Astrocyte (in vitro differentiated cells and primary cell): ENCODE measurements around the gene RHBDL1. TPM values are rescaled to one million over a fixed set of nuclear protein-coding genes. Genes with fewer than 3 reads are reported as not detected.

ENCODE experiments used
- DNase-seq: peaks from one replicate; pipeline ENCODE4 v3.0.0-alpha.2; 2010; ENCODE audit warnings: low read depth
- FAIRE-seq: peaks from 2 replicates; lab custom pipeline; 2011; peaks lifted over from hg19 to GRCh38; lab: Jason Lieb, UNC
- H2AFZ ChIP-seq: 2 replicates; pipeline ENCODE4 v1.6.0; 2012; ENCODE audit warnings: low read depth, low read length, inconsistent platforms
- H3K27ac ChIP-seq: 2 replicates; pipeline ENCODE4 v1.5.1; 2011; ENCODE audit warnings: low read depth, low read length, inconsistent platforms
- H3K27me3 ChIP-seq: 2 replicates; pipeline ENCODE4 v1.6.0; 2011; ENCODE audit warnings: low read length, inconsistent platforms; ENCODE audit not compliant: insufficient read depth
- H3K36me3 ChIP-seq: 2 replicates; pipeline ENCODE4 v1.5.1; 2011; ENCODE audit warnings: low read length, inconsistent platforms; ENCODE audit not compliant: insufficient read depth
- H3K4me1 ChIP-seq: 2 replicates; pipeline ENCODE4 v1.5.1; 2011; ENCODE audit warnings: low read length, inconsistent platforms; ENCODE audit not compliant: insufficient read depth
- H3K4me2 ChIP-seq: 2 replicates; pipeline ENCODE4 v1.6.0; 2012; ENCODE audit warnings: low read length, inconsistent platforms
- H3K4me3 ChIP-seq: 2 replicates; pipeline ENCODE4 v1.5.1; 2011; ENCODE audit warnings: low read depth, mild to moderate bottlenecking, low read length, inconsistent platforms; ENCODE audit not compliant: insufficient read depth
- H3K79me2 ChIP-seq: 2 replicates; pipeline ENCODE4 v1.6.0; 2012; ENCODE audit warnings: mild to moderate bottlenecking, low read length, inconsistent platforms; ENCODE audit not compliant: insufficient read depth
- H3K9ac ChIP-seq: 2 replicates; pipeline ENCODE4 v1.6.0; 2012; ENCODE audit warnings: mild to moderate bottlenecking, low read length, inconsistent platforms
- H3K9me3 ChIP-seq: 2 replicates; pipeline ENCODE4 v1.5.1; 2012; ENCODE audit warnings: low read depth, mild to moderate bottlenecking, low read length, inconsistent platforms; ENCODE audit not compliant: insufficient read depth
- H4K20me1 ChIP-seq: 2 replicates; pipeline ENCODE4 v1.6.0; 2012; ENCODE audit warnings: low read length, inconsistent platforms; ENCODE audit not compliant: insufficient read depth
- H3K27ac Mint-ChIP-seq: one replicate; pipeline ENCODE4 v1.8.0; 2021; ENCODE audit warnings: mild to moderate bottlenecking, mixed read lengths; ENCODE audit not compliant: unreplicated experiment
- H3K27me3 Mint-ChIP-seq: one replicate; pipeline ENCODE4 v1.8.0; 2021; ENCODE audit warnings: low read depth, mixed read lengths; ENCODE audit not compliant: unreplicated experiment
- H3K36me3 Mint-ChIP-seq: one replicate; pipeline ENCODE4 v1.8.0; 2021; ENCODE audit warnings: low read depth, mixed read lengths; ENCODE audit not compliant: unreplicated experiment
- H3K4me1 Mint-ChIP-seq: one replicate; pipeline ENCODE4 v1.8.0; 2021; ENCODE audit warnings: low read depth, mixed read lengths; ENCODE audit not compliant: unreplicated experiment
- H3K4me3 Mint-ChIP-seq: one replicate; pipeline ENCODE4 v1.8.0; 2021; ENCODE audit warnings: mild to moderate bottlenecking, moderate library complexity, mixed read lengths; ENCODE audit not compliant: unreplicated experiment
- H3K9me3 Mint-ChIP-seq: one replicate; pipeline ENCODE4 v1.8.0; 2021; ENCODE audit warnings: mild to moderate bottlenecking, mixed read lengths; ENCODE audit not compliant: unreplicated experiment
- EZH2 ChIP-seq: IDR thresholded peaks from 2 replicates; pipeline ENCODE4 v1.6.1; 2012; ENCODE audit warnings: mild to moderate bottlenecking, low read length, inconsistent platforms; ENCODE audit not compliant: insufficient read depth
- total RNA-seq: library from RNA; stranded (reverse); gene quantifications from 2 replicates; pipeline ENCODE4 v1.2.1, GENCODE V29; 2021
- TF ChIP-seq, protein P1 (sequence below): IDR thresholded peaks from 2 replicates; pipeline ENCODE4 v1.5.1; 2011; ENCODE audit warnings: low read depth, mild to moderate bottlenecking, inconsistent platforms, low read length, moderate library complexity; ENCODE audit not compliant: insufficient read depth

Gene RHBDL1
- total RNA-seq, 1 donor from 2014 or later: 4.9 TPM

DNA sequence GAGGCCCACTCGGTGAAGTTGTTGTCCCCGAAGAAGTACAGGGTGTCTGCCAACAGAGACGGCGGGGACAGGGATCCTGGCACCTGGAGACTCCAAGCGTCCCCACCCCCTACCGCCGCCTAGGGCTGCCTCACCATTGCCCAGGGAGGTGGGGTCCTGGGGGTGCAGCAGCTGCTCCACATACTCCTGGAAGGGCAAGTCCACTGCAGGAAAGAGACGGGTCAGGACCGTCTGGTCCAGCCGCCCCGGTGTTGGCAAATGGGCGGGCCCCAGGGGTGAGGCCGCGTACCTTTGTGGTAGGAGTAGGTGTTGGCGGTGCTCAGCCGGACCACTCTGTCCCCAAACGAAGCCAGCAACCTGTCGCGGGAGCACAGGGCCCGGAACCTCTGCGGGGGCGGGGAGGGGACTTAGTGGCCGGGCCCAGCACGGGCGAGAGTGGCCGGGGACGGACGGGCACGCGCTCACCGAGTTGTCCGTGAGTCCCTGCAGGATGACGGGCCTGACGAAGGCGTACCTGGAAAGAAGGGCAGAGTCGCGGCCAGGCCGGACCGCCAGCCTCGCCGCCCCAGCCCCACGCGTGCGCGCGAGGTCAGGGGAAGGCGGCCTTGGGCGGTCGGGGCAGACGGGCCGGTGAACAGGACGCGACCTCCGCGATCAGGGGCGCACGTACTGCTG lies 8.1 kb downstream of the RHBDL1 start:
- H3K79me2 ChIP-seq: peaks cover 64% of the 10 kb centered on the region
- FAIRE-seq (no peak), DNase-seq (no peak)
- H3K4me2 ChIP-seq: peak overlapping the region; percentile 88
- Mint-ChIP-seq H3K27me3 (no peaks in the 10 kb centered on the region), H3K4me1 (peaks cover 13% of the 10 kb centered on the region), H3K4me3 (peak overlapping the region; percentile 78), H3K27ac (peak overlapping the region; percentile 47), H3K36me3 (peaks cover 10% of the 10 kb centered on the region), H3K9me3 (no peaks in the 10 kb centered on the region)
- H3K36me3 ChIP-seq: peaks cover 3% of the 10 kb centered on the region
- no peak overlapping the region for H2AFZ ChIP-seq
- peaks cover 31% of the 10 kb centered on the region for H4K20me1 ChIP-seq
- H3K4me3 ChIP-seq: peak overlapping the region; percentile 57
- no peaks in the 10 kb centered on the region for H3K27me3 ChIP-seq
- H3K9ac ChIP-seq: peak overlapping the region; percentile 65
- no peak for TF ChIP-seq EZH2
- TF ChIP-seq, protein P1, sequence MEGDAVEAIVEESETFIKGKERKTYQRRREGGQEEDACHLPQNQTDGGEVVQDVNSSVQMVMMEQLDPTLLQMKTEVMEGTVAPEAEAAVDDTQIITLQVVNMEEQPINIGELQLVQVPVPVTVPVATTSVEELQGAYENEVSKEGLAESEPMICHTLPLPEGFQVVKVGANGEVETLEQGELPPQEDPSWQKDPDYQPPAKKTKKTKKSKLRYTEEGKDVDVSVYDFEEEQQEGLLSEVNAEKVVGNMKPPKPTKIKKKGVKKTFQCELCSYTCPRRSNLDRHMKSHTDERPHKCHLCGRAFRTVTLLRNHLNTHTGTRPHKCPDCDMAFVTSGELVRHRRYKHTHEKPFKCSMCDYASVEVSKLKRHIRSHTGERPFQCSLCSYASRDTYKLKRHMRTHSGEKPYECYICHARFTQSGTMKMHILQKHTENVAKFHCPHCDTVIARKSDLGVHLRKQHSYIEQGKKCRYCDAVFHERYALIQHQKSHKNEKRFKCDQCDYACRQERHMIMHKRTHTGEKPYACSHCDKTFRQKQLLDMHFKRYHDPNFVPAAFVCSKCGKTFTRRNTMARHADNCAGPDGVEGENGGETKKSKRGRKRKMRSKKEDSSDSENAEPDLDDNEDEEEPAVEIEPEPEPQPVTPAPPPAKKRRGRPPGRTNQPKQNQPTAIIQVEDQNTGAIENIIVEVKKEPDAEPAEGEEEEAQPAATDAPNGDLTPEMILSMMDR: no peak
- no peaks in the 10 kb centered on the region for H3K9me3 ChIP-seq
- H3K4me1 ChIP-seq: peaks cover 32% of the 10 kb centered on the region
- H3K27ac ChIP-seq: peak overlapping the region; percentile 50

DNA sequence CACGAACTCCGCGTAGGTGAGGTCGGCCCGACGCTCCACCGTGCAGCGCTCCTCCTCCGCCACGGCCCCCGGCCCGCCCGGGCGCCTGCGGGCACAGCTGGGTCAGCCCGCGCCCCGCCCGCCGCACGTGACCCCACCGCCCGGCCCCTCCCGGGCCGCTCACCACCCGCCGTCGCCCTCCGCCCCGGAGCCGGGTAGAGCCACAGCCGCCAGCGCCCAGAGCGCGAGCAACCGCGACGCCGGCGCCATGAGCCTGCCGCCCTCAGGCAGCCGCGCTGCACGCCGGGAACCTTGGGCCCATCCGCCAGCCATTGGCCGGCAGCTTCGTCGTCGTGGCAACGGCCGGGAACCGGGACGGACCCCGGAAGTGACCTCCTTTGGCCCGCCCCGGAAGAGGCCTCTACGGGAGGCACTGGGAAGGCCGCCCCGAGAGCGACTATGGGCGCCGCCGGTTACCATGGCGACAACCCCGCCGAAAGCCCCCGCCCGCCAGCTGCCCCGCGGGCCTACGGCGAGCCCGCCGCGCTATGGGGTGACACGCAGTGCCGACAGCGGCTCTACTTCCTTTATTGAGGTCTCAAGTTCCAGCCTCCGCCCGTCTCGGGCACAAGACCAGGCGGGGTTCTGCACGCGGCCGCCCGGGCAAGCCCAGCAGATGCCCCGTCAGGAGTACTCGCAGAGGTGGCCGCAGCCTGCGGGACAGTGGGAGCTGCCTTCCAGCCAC lies 8.8 kb downstream of the RHBDL1 start, which contains the start of gene JMJD8:
Gene JMJD8, minus strand, starts transcription at position 264 of the 724 bp plus-strand sequence. Its CDS starts 15 bp downstream, at position 249.
- peak; percentile 87 for DNase-seq
- Histone ChIP-seq H4K20me1 (peaks cover 31% of the 10 kb centered on the region), H3K9me3 (no peaks in the 10 kb centered on the region), H2AFZ (peak within 1 kb of the TSS; percentile 18), H3K4me3 (peak within 1 kb of the TSS; percentile 57), H3K4me2 (peak within 1 kb of the TSS; percentile 88), H3K27me3 (no peaks in the 10 kb centered on the region), H3K4me1 (peaks cover 32% of the 10 kb centered on the region), H3K36me3 (peaks cover 3% of the 10 kb centered on the region), H3K79me2 (peaks cover 71% of the 10 kb centered on the region), H3K9ac (peak within 1 kb of the TSS; percentile 65), H3K27ac (peak within 1 kb of the TSS; percentile 50)
- no peak for FAIRE-seq
- peaks cover 13% of the 10 kb centered on the region for H3K4me1 Mint-ChIP-seq
- TF ChIP-seq, protein P1: no peak
- peak within 1 kb of the TSS; percentile 47 for H3K27ac Mint-ChIP-seq
- peaks cover 10% of the 10 kb centered on the region for H3K36me3 Mint-ChIP-seq
- no peaks in the 10 kb centered on the region for H3K27me3 Mint-ChIP-seq
- peak within 1 kb of the TSS; percentile 78 for H3K4me3 Mint-ChIP-seq
- no peaks in the 10 kb centered on the region for H3K9me3 Mint-ChIP-seq
